Calu3 (cell line): ENCODE data around the gene TBC1D2. TPM values are rescaled to one million over a fixed set of nuclear protein-coding genes. Genes with fewer than 3 reads are reported as not detected.

Experiments
- BruUV-seq: library from RNA; stranded (reverse); fragments of 400-500 nt; replicated peaks from 2 replicates; lab custom pipeline; 2021; lab: Mats Ljungman, UMichigan
- CTCF ChIA-PET: fragments of 300-600 bp; sonication (Branson Sonifier 250); formaldehyde crosslinking; loops from one replicate; lab custom pipeline; 2022; ENCODE audit warnings: antibody characterized with exemption; lab: Charles Lee
- DNase-seq: peaks from one replicate; pipeline ENCODE4 v3.0.0; 2022
- H3K27ac Mint-ChIP-seq: one replicate; pipeline ENCODE4 v1.8.0; 2022; ENCODE audit warnings: mixed read lengths; ENCODE audit not compliant: unreplicated experiment
- H3K27me3 Mint-ChIP-seq: one replicate; pipeline ENCODE4 v1.8.0; 2022; ENCODE audit warnings: mixed read lengths; ENCODE audit not compliant: unreplicated experiment
- H3K36me3 Mint-ChIP-seq: one replicate; pipeline ENCODE4 v1.8.0; 2022; ENCODE audit warnings: mild to moderate bottlenecking, moderate library complexity, mixed read lengths; ENCODE audit not compliant: insufficient read depth, unreplicated experiment
- H3K4me1 Mint-ChIP-seq: one replicate; pipeline ENCODE4 v1.8.0; 2022; ENCODE audit warnings: mild to moderate bottlenecking, low read depth, mixed read lengths; ENCODE audit not compliant: unreplicated experiment
- H3K4me3 Mint-ChIP-seq: one replicate; pipeline ENCODE4 v1.8.0; 2022; ENCODE audit warnings: mild to moderate bottlenecking, low read depth, moderate library complexity, mixed read lengths; ENCODE audit not compliant: unreplicated experiment
- H3K9me3 Mint-ChIP-seq: one replicate; pipeline ENCODE4 v1.8.0; 2022; ENCODE audit warnings: low read depth, mixed read lengths; ENCODE audit not compliant: unreplicated experiment
- intact Hi-C: fragments of 100-400 bp; cut with micrococcal nuclease; formaldehyde crosslinking; loops from one replicate; pipeline ENCODE4 v1.10.0; 2022; ENCODE audit not compliant: unreplicated experiment
- total RNA-seq: library from RNA; stranded (reverse); gene quantifications from 2 replicates; pipeline ENCODE4 v1.2.3, GENCODE V29; 2022
- TF ChIP-seq, protein P1 (sequence below): fragments of 200-600 bp; IDR thresholded peaks from one replicate; pipeline ENCODE4 v1.8.0; 2022; ENCODE audit warnings: antibody characterized with exemption; ENCODE audit not compliant: unreplicated experiment

Gene TBC1D2
- total RNA-seq, 1 experiment from 2014 or later: 8.3 TPM

DNA sequence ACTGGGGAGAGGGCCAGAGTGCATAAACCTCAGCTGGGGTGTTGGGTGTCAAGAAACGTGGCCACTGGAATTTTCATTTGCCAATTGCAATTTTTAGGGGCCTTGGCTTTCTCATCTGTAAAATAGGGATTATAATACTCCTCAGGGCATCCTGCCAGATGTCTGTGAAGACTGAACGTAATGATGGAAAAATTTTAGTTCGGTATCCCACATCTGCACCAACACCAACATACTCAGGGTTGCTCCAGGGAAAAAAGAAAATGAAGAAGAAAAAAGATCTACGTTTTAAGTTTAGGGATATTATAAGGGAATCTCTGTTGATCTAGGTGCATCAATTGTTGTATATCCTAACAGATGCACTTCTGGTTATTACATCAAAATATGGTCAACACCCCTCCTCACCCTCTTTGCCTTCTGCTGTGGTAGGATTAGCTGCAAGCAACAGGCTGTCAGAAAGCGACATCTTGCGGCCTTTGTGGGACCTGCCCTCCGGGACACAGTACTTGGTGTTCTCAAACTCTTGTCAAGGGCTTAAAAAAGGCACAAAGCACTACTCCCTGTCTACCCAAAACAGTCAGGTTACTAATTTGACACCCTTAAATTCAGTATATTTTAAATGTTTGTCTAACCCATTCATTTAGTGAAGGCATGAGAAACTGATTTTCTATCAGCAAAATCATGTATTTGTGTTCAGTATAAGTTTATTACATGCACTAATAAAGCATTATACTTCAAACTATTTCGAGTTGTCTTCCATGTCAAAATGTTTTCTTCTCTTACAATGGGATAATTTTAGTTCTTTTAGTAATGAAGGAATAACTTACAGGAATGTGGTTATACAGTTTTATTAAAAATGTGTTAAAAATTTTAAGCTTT, 8.3 kb upstream of the TBC1D2 start:
- peak; percentile 75 for DNase-seq
- Mint-ChIP-seq H3K36me3 (no peaks in the 10 kb centered on the region), H3K9me3 (no peaks in the 10 kb centered on the region), H3K27ac (no peak overlapping the region), H3K4me3 (no peak overlapping the region), H3K4me1 (no peaks in the 10 kb centered on the region), H3K27me3 (peaks cover 21% of the 10 kb centered on the region)
- BruUV-seq: no TSS peak
- CTCF ChIA-PET: interaction anchor here (0.7 to 1.9 kb wide), 3 partner anchors 41 to 1562 kb away, joined by 3 to 7 read pairs (median 3); no protein-coding TSS in a partner anchor
- intact Hi-C loops: loop anchor here (1.0 to 5.0 kb wide), 4 partner anchors 58 to 341 kb away; partner anchors contain the start of genes TRIM14 and TRMO
- TF ChIP-seq, protein P1, sequence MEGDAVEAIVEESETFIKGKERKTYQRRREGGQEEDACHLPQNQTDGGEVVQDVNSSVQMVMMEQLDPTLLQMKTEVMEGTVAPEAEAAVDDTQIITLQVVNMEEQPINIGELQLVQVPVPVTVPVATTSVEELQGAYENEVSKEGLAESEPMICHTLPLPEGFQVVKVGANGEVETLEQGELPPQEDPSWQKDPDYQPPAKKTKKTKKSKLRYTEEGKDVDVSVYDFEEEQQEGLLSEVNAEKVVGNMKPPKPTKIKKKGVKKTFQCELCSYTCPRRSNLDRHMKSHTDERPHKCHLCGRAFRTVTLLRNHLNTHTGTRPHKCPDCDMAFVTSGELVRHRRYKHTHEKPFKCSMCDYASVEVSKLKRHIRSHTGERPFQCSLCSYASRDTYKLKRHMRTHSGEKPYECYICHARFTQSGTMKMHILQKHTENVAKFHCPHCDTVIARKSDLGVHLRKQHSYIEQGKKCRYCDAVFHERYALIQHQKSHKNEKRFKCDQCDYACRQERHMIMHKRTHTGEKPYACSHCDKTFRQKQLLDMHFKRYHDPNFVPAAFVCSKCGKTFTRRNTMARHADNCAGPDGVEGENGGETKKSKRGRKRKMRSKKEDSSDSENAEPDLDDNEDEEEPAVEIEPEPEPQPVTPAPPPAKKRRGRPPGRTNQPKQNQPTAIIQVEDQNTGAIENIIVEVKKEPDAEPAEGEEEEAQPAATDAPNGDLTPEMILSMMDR: peak; percentile 80

- Mint-ChIP-seq H3K4me3 (no peak overlapping the region), H3K36me3 (no peaks in the 10 kb centered on the region), H3K27ac (no peak overlapping the region), H3K4me1 (no peaks in the 10 kb centered on the region), H3K9me3 (no peaks in the 10 kb centered on the region), H3K27me3 (peaks cover 14% of the 10 kb centered on the region)
- no TSS peak for BruUV-seq
- CTCF ChIA-PET: interaction anchor here (0.7 to 1.9 kb wide), 3 partner anchors 40 to 1563 kb away, joined by 3 to 7 read pairs (median 3); no protein-coding TSS in a partner anchor
- TF ChIP-seq, protein P1: no peak
- DNase-seq: no peak
- intact Hi-C loops: loop anchor here (1.0 to 5.0 kb wide), 3 partner anchors 146 to 341 kb away; partner anchors contain the start of genes TRIM14 and TRMO
These were observed 7.6 kb upstream of the TBC1D2 start for GRCh38 chr9:98263080-98263479.

- no TSS peak for BruUV-seq
- peaks cover 4% of the 10 kb centered on the region for H3K27me3 Mint-ChIP-seq
- CTCF ChIA-PET: interaction anchor here (1.9 kb wide), 1 partner anchor 141 kb away, joined by 7 read pairs; no protein-coding TSS in a partner anchor
- intact Hi-C loops: loop anchor here (5.0 kb wide), 2 partner anchors 145 to 340 kb away; partner anchors contain the start of genes TRIM14 and TRMO
- DNase-seq: no peak
- no peak overlapping the region for H3K4me3 Mint-ChIP-seq
- no peaks in the 10 kb centered on the region for H3K9me3 Mint-ChIP-seq
- no peak overlapping the region for H3K27ac Mint-ChIP-seq
- TF ChIP-seq, protein P1: no peak
- H3K4me1 Mint-ChIP-seq: no peaks in the 10 kb centered on the region
- no peaks in the 10 kb centered on the region for H3K36me3 Mint-ChIP-seq
These were observed 6.6 kb upstream of the TBC1D2 start for GRCh38 chr9:98262056-98262455.

- Mint-ChIP-seq H3K27me3 (no peaks in the 10 kb centered on the region), H3K9me3 (no peaks in the 10 kb centered on the region), H3K27ac (no peak overlapping the region), H3K4me3 (no peak overlapping the region), H3K4me1 (no peaks in the 10 kb centered on the region), H3K36me3 (peaks cover 13% of the 10 kb centered on the region)
- CTCF ChIA-PET: interaction anchor here (0.5 kb wide), 1 partner anchor 204 kb away, joined by 8 read pairs; the partner anchor contains the start of gene NANS
- no peak for DNase-seq
- TF ChIP-seq, protein P1: no peak
- intact Hi-C loops: loop anchor here (5.0 kb wide), 2 partner anchors 143 to 338 kb away; partner anchors contain the start of genes TRIM14 and TRMO
- no TSS peak for BruUV-seq
These were observed 5.2 kb upstream of the TBC1D2 start for GRCh38 chr9:98260635-98261034.
